Osteoblast (primary cell): ENCODE measurements around the gene RBM19. TPM values are rescaled to one million over a fixed set of nuclear protein-coding genes. Genes with fewer than 3 reads are reported as not detected.

ENCODE experiments used
- DNase-seq: peaks from one replicate; pipeline ENCODE4 v3.0.0; 2011; ENCODE audit warnings: low spot score, mixed read lengths; ENCODE audit not compliant: insufficient read length; ENCODE audit errors: missing footprints
- H2AFZ ChIP-seq: 2 replicates; pipeline ENCODE4 v1.6.0; 2011; ENCODE audit warnings: mild to moderate bottlenecking, low read length
- H3K27ac ChIP-seq: 2 replicates; pipeline ENCODE4 v1.5.1; 2011; ENCODE audit warnings: mild to moderate bottlenecking, low read depth, low read length, moderate library complexity
- H3K27me3 ChIP-seq: 2 replicates; pipeline ENCODE4 v1.6.0; 2012; ENCODE audit warnings: mild to moderate bottlenecking, control low read depth, inconsistent platforms, low read length, moderate library complexity; ENCODE audit not compliant: insufficient read depth
- H3K36me3 ChIP-seq: 2 replicates; pipeline ENCODE4 v1.5.1; 2011; ENCODE audit warnings: mild to moderate bottlenecking, low read length, control low read depth, moderate library complexity; ENCODE audit not compliant: insufficient read depth
- H3K4me1 ChIP-seq: 2 replicates; pipeline ENCODE4 v1.5.1; 2011; ENCODE audit warnings: mild to moderate bottlenecking, low read length, control low read depth, moderate library complexity; ENCODE audit not compliant: insufficient read depth
- H3K4me2 ChIP-seq: 2 replicates; pipeline ENCODE4 v1.6.0; 2011; ENCODE audit warnings: mild to moderate bottlenecking, low read length; ENCODE audit not compliant: insufficient read depth
- H3K4me3 ChIP-seq: fragments of 200-600 bp; sonication (generic); 3 replicates; pipeline ENCODE4 v1.5.1; 2012; ENCODE audit warnings: mild to moderate bottlenecking, low read length, inconsistent platforms; ENCODE audit not compliant: insufficient read depth
- H3K79me2 ChIP-seq: 2 replicates; pipeline ENCODE4 v1.6.0; 2012; ENCODE audit warnings: mild to moderate bottlenecking, low read length, control low read depth, inconsistent platforms; ENCODE audit not compliant: insufficient read depth
- H3K9me3 ChIP-seq: 2 replicates; pipeline ENCODE4 v1.5.1; 2011; ENCODE audit warnings: low read depth, low read length, control low read depth
- H4K20me1 ChIP-seq: 2 replicates; pipeline ENCODE4 v1.6.0; 2012; ENCODE audit warnings: mild to moderate bottlenecking, low read length, control low read depth; ENCODE audit not compliant: insufficient read depth
- CTCF ChIP-seq: IDR thresholded peaks from 2 replicates; pipeline ENCODE4 v1.5.1; 2011; ENCODE audit warnings: mild to moderate bottlenecking, low read depth, low read length, moderate library complexity; ENCODE audit errors: extremely low read depth
- total RNA-seq: library from RNA; depleted of rRNA; stranded (reverse); fragments of >200 nt; gene quantifications from 2 replicates; pipeline ENCODE4 v1.2.3, GENCODE V29; 2012

The RBM19 gene
- total RNA-seq, 1 donor, result 27.5 TPM

GRCh38 chr12:113778432-113779132, 187.5 kb downstream of the RBM19 start:
- no peaks in the 10 kb centered on the region for H3K36me3 ChIP-seq
- H3K4me3 ChIP-seq, result no peak overlapping the region
- H4K20me1 ChIP-seq, result no peaks in the 10 kb centered on the region
- H3K4me2 ChIP-seq, result no peak overlapping the region
- TF ChIP-seq CTCF, result no peak
- no peaks in the 10 kb centered on the region for H3K79me2 ChIP-seq
- H3K9me3 ChIP-seq, result no peaks in the 10 kb centered on the region
- no peak overlapping the region for H2AFZ ChIP-seq
- H3K27me3 ChIP-seq, result peaks cover 17% of the 10 kb centered on the region
- DNase-seq, result no peak
- no peaks in the 10 kb centered on the region for H3K4me1 ChIP-seq
- no peak overlapping the region for H3K27ac ChIP-seq

- Histone ChIP-seq H3K4me2 (no peak overlapping the region), H3K9me3 (no peaks in the 10 kb centered on the region), H3K27me3 (peaks cover 12% of the 10 kb centered on the region), H2AFZ (no peak overlapping the region), H3K27ac (no peak overlapping the region), H3K4me3 (no peak overlapping the region), H3K36me3 (no peaks in the 10 kb centered on the region), H3K4me1 (no peaks in the 10 kb centered on the region), H4K20me1 (no peaks in the 10 kb centered on the region), H3K79me2 (no peaks in the 10 kb centered on the region)
- DNase-seq, result no peak
- no peak for TF ChIP-seq CTCF
These were observed 188.4 kb downstream of the RBM19 start for GRCh38 chr12:113777751-113778150.

- no peaks in the 10 kb centered on the region for H3K9me3 ChIP-seq
- no peaks in the 10 kb centered on the region for H3K79me2 ChIP-seq
- no peaks in the 10 kb centered on the region for H3K36me3 ChIP-seq
- no peak overlapping the region for H2AFZ ChIP-seq
- H3K4me3 ChIP-seq, result no peak overlapping the region
- no peak overlapping the region for H3K4me2 ChIP-seq
- H3K4me1 ChIP-seq, result no peaks in the 10 kb centered on the region
- no peak overlapping the region for H3K27ac ChIP-seq
- H4K20me1 ChIP-seq, result no peaks in the 10 kb centered on the region
- no peak for DNase-seq
- no peak for TF ChIP-seq CTCF
- H3K27me3 ChIP-seq, result peaks cover 15% of the 10 kb centered on the region
These were observed 189.6 kb downstream of the RBM19 start for GRCh38 chr12:113776536-113776935.

DNA sequence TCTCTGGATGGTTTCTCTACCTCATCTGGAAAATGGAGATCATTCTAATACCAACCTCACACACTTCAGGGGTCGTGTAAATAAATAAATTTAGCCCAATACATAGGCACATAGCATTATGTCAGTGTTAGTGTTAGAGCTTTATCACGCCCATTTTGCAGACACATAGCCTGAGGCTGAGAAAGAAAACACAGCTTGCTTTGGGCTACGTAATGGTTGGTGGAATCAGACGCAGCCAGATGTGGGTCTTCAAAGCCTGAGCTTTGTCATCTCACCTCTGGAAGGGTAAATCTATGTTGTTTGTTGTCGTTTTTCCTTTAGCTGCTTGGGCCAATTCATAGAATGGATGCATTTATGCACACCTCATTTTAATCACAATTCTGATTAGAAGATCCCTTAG, 191.6 kb downstream of the RBM19 start:
- Histone ChIP-seq H4K20me1 (no peaks in the 10 kb centered on the region), H3K4me3 (no peak overlapping the region), H3K36me3 (no peaks in the 10 kb centered on the region), H3K9me3 (no peaks in the 10 kb centered on the region), H3K27me3 (peaks cover 15% of the 10 kb centered on the region), H3K27ac (no peak overlapping the region), H3K79me2 (no peaks in the 10 kb centered on the region), H2AFZ (no peak overlapping the region), H3K4me1 (no peaks in the 10 kb centered on the region), H3K4me2 (no peak overlapping the region)
- DNase-seq, result no peak
- no peak for TF ChIP-seq CTCF
